ENCODE data around the gene CUBN.

DNA sequence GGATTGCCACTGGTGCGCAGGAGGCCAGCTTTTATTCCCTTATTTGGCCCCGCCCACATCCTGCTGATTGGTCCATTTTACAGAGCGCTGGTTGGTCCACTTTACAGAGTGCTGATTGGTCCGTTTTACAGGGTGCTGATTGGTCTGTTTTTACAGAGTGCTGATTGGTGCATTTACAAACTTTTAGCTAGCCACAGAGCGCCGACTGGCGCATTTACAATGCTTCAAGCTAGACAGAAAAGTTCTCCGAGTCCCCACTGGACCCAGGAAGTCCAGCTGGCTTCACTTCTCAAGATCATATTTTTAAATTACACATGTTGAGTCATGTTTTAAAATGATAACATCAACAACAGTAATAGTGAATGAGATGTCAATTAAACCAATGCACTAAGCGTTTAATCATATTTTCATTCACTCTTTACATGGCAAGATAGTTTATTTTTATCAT lies 128.3 kb downstream of the CUBN start:
- TF ChIP-seq, protein P1, sequence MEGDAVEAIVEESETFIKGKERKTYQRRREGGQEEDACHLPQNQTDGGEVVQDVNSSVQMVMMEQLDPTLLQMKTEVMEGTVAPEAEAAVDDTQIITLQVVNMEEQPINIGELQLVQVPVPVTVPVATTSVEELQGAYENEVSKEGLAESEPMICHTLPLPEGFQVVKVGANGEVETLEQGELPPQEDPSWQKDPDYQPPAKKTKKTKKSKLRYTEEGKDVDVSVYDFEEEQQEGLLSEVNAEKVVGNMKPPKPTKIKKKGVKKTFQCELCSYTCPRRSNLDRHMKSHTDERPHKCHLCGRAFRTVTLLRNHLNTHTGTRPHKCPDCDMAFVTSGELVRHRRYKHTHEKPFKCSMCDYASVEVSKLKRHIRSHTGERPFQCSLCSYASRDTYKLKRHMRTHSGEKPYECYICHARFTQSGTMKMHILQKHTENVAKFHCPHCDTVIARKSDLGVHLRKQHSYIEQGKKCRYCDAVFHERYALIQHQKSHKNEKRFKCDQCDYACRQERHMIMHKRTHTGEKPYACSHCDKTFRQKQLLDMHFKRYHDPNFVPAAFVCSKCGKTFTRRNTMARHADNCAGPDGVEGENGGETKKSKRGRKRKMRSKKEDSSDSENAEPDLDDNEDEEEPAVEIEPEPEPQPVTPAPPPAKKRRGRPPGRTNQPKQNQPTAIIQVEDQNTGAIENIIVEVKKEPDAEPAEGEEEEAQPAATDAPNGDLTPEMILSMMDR (conservative IDR thresholded peaks at IDR 0.05; ENCODE audit: low read depth, low read length), result no peak
- no peak for TF ChIP-seq EZH2phosphoT487 (IDR thresholded peaks at IDR 0.05; ENCODE audit: borderline replicate concordance, low read length)
- TF ChIP-seq EZH2 (IDR thresholded peaks at IDR 0.05; ENCODE audit: low read length, unreplicated experiment), result no peak
